CD4-positive, alpha-beta memory T cell (primary cell): Measurements from ENCODE around the gene MYF6. TPM values are rescaled to one million over a fixed set of nuclear protein-coding genes. Genes with fewer than 3 reads are reported as not detected.
"Not testable (repeated sequence)": the region's sequence is repeated elsewhere in the genome, so short reads cannot be mapped to it uniquely, and the experiment has no call there.

ENCODE experiments used
- CTCF ChIA-PET: fragments of 350-600 bp; sonication (Branson Sonifier 250); formaldehyde crosslinking; loops from one replicate; lab custom pipeline; 2021; ENCODE audit warnings: inconsistent platforms; ENCODE audit not compliant: partially characterized antibody; lab: Charles Lee
- POLR2A ChIA-PET: fragments of 350-600 bp; sonication (Branson Sonifier 250); formaldehyde crosslinking; loops from one replicate; lab custom pipeline; 2021; ENCODE audit not compliant: partially characterized antibody; lab: Charles Lee
- DNase-seq, 5 donors: peaks; one replicate each; pipeline versions ENCODE4 v3.0.0 to v3.0.0-alpha.2; 2020 to 2022; ENCODE audit warnings: mixed read lengths in 1 of 5
- H3K27ac ChIP-seq: one replicate; pipeline ENCODE4 v1.7.0; 2013; ENCODE audit warnings: low read depth, low read length
- H3K27me3 ChIP-seq: 2 replicates; pipeline ENCODE4 v1.7.0; 2013; ENCODE audit warnings: mild to moderate bottlenecking, low read length, moderate library complexity; ENCODE audit not compliant: insufficient read depth
- H3K36me3 ChIP-seq: 2 replicates; pipeline ENCODE4 v1.7.0; 2013; ENCODE audit warnings: mild to moderate bottlenecking, low read length, moderate library complexity; ENCODE audit not compliant: insufficient read depth
- H3K4me1 ChIP-seq: 2 replicates; pipeline ENCODE4 v1.7.0; 2013; ENCODE audit warnings: mild to moderate bottlenecking, low read length, moderate library complexity; ENCODE audit not compliant: insufficient read depth
- H3K4me3 ChIP-seq, 2 donors: one replicate each; pipeline ENCODE4 v1.7.0; 2013; ENCODE audit warnings: low read length in 2 of 2, mild to moderate bottlenecking in 1 of 2
- H3K9me3 ChIP-seq, 2 donors: one replicate each; pipeline ENCODE4 v1.7.0; 2013; ENCODE audit warnings: low read length in 2 of 2, control low read depth in 1 of 2; ENCODE audit not compliant: control insufficient read depth in 1 of 2
- H3K27ac Mint-ChIP-seq, 7 donors: one replicate each; pipeline ENCODE4 v1.8.0; 2020 to 2021; ENCODE audit warnings: mixed read lengths in 7 of 7, mild to moderate bottlenecking in 6 of 7, inconsistent platforms in 3 of 7, moderate library complexity in 3 of 7
- H3K27me3 Mint-ChIP-seq, 2 donors: one replicate each; pipeline ENCODE4 v1.8.0; 2020 to 2021; ENCODE audit warnings: mixed read lengths in 2 of 2
- H3K36me3 Mint-ChIP-seq, 2 donors: one replicate each; pipeline ENCODE4 v1.8.0; 2020 to 2021; ENCODE audit warnings: mixed read lengths in 2 of 2, inconsistent platforms in 1 of 2, mild to moderate bottlenecking in 1 of 2
- H3K4me1 Mint-ChIP-seq, 4 donors: one replicate each; pipeline ENCODE4 v1.8.0; 2020 to 2021; ENCODE audit warnings: mixed read lengths in 4 of 4, mild to moderate bottlenecking in 1 of 4
- H3K4me3 Mint-ChIP-seq, 8 donors: one replicate each; pipeline ENCODE4 v1.8.0; 2020 to 2021; ENCODE audit warnings: mixed read lengths in 8 of 8, mild to moderate bottlenecking in 7 of 8, moderate library complexity in 6 of 8, inconsistent platforms in 3 of 8
- H3K9me3 Mint-ChIP-seq, 8 donors: one replicate each; pipeline ENCODE4 v1.8.0; 2020 to 2021; ENCODE audit warnings: mixed read lengths in 8 of 8, mild to moderate bottlenecking in 5 of 8, inconsistent platforms in 3 of 8, moderate library complexity in 1 of 8
- intact Hi-C: fragments of 100-400 bp; cut with micrococcal nuclease; formaldehyde crosslinking; loops from one replicate; pipeline ENCODE4 v1.15.1; 2023
- polyA plus RNA-seq, 2 donors: library from polyadenylated mRNA; unstranded; fragments of 300-500 nt; fragmentation: Illumina TruSeq; gene quantifications; one replicate each; pipeline ENCODE4 v1.2.3, GENCODE V29; 2021
- total RNA-seq, 2 experiments: library from RNA; stranded (reverse); gene quantifications; one replicate each; pipeline ENCODE4 v1.2.3, GENCODE V29; 2021

MYF6 gene
- total RNA-seq (not detected), polyA plus RNA-seq (not detected)

DNA sequence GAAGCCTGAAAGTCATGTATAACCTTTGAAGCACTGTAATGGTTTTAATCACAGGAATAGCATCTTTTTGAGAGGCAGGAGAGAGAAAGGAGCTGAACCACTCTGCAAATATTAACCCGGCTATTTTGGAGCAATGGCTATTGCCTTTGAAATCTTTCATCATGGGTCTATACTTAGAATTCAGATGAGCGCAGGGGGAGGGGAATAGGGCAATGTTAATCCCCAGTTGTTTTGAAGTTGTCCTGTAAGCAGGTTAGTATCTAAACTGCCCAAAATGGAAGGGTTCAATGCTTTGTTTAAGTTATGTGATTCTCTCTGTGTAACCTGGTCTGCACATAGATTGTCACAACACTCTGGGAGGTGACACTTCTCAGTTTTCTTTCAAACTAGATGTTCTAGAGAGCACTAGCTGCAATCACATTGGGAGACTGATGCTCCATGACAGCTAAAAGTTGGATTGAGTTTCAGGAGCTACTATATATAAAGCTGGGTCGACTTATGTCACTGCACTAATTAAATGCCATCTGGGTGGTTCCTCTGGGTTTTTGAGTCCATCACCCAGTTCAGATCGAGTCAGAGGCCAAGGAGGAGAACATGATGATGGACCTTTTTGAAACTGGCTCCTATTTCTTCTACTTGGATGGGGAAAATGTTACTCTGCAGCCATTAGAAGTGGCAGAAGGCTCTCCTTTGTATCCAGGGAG, at the start of gene MYF6:
Gene MYF6, plus strand, starts transcription at position 509 of the 704 bp plus-strand sequence. Its CDS starts 86 bp downstream, at position 595.
- ChIA-PET CTCF (no interaction called here), POLR2A (no interaction called here)
- DNase-seq, result no peak
- no peaks in the 10 kb centered on the region for H3K4me1 ChIP-seq
- no peak within 1 kb of the TSS for H3K27ac Mint-ChIP-seq
- H3K9me3 Mint-ChIP-seq, result peaks cover 0 to 24% (median 5%) of the 10 kb centered on the region in 8 donors
- no peak within 1 kb of the TSS for H3K27ac ChIP-seq
- peaks cover 3 to 5% of the 10 kb centered on the region in 2 donors for H3K27me3 Mint-ChIP-seq
- intact Hi-C loops, result no loop called here
- H3K4me3 ChIP-seq, result no peak within 1 kb of the TSS
- H3K4me1 Mint-ChIP-seq, result peaks cover 0 to 2% (median 0%) of the 10 kb centered on the region in 4 donors
- H3K9me3 ChIP-seq, result no peaks in the 10 kb centered on the region
- peak within 1 kb of the TSS in 1 of 8 donors; percentile 20 for H3K4me3 Mint-ChIP-seq
- H3K27me3 ChIP-seq, result no peaks in the 10 kb centered on the region
- no peaks in the 10 kb centered on the region for H3K36me3 Mint-ChIP-seq
- no peaks in the 10 kb centered on the region for H3K36me3 ChIP-seq

DNA sequence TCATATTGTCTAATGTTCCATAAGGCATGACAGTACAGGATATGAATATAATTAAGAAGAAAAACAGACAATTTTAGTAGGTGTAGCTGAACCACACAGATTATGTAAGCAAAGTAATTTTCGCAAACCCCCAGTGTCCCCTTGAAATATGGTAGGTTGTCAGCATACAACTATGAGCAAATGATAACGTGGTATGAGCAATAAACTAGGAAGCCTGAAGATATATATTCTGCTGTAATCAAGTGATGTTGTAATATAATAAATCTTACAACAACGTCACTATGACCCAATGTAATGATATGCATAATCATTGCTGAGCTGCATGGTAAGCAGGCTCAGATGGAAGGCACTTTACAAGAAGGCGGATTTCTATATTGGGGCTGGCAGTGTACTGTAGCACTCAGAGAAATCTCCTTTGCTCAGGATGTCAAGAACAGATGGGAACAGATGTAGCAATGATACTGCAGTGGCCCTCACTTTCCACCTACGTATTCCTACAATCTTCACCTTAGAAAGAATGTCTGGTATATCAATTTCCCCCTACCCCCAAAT, 47.8 kb upstream of the MYF6 start:
- H3K4me1 ChIP-seq, result no peaks in the 10 kb centered on the region
- H3K27me3 Mint-ChIP-seq, result no peaks in the 10 kb centered on the region
- H3K9me3 ChIP-seq, result no peaks in the 10 kb centered on the region
- intact Hi-C loops, result no loop called here
- no peak overlapping the region for H3K27ac ChIP-seq
- no peak for DNase-seq
- ChIA-PET POLR2A (no interaction called here), CTCF (no interaction called here)
- no peak overlapping the region for H3K27ac Mint-ChIP-seq
- H3K36me3 ChIP-seq, result no peaks in the 10 kb centered on the region
- no peaks in the 10 kb centered on the region for H3K36me3 Mint-ChIP-seq
- H3K4me1 Mint-ChIP-seq, result no peaks in the 10 kb centered on the region
- H3K4me3 ChIP-seq, result no peak overlapping the region
- H3K4me3 Mint-ChIP-seq, result no peak overlapping the region
- peaks cover 0 to 4% (median 0%) of the 10 kb centered on the region in 8 donors for H3K9me3 Mint-ChIP-seq
- H3K27me3 ChIP-seq, result no peaks in the 10 kb centered on the region

DNA sequence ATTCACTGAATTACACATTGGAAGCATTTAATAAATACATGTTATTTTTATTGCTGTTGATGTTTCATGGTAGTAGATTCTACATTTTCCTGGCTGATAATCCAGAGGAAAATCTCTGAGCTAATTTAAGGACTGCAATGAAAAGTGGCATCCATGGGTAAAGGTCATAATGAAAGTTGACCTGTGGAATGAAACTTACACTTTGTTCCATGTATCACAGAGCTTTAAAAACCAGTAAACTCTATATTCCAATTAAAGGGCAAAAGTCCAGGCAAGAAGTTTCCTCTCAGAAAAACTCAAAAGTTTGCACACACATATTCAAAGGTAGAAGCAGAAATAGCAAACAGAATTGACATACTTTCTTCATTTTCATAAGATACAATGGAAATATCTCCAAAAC, 44.8 kb upstream of the MYF6 start:
- intact Hi-C loops, result no loop called here
- no peak overlapping the region for H3K27ac Mint-ChIP-seq
- H3K9me3 Mint-ChIP-seq, result peaks cover 0 to 9% (median under 1%) of the 10 kb centered on the region in 8 donors
- Histone ChIP-seq H3K27me3 (no peaks in the 10 kb centered on the region), H3K36me3 (no peaks in the 10 kb centered on the region), H3K27ac (no peak overlapping the region), H3K9me3 (no peaks in the 10 kb centered on the region), H3K4me3 (no peak overlapping the region), H3K4me1 (no peaks in the 10 kb centered on the region)
- no peak for DNase-seq
- H3K4me1 Mint-ChIP-seq, result no peaks in the 10 kb centered on the region
- H3K4me3 Mint-ChIP-seq, result no peak overlapping the region
- no peaks in the 10 kb centered on the region for H3K36me3 Mint-ChIP-seq
- ChIA-PET CTCF (no interaction called here), POLR2A (no interaction called here)
- H3K27me3 Mint-ChIP-seq, result no peaks in the 10 kb centered on the region

DNA sequence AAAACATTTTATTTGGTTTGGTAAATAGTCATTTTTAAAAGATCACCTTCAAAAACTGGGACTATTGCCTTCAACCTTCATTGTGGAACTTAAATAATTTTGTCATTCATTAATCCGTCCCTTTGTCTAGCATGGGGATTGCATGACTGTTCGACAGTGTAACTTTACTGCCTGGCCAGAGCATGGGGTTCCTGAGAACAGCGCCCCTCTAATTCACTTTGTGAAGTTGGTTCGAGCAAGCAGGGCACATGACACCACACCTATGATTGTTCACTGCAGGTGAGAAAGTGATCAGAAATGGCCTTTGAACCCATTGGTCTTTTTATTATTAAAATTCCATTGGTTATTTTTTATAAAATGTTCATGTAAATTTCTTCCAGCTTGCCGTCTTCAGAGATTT, 37.2 kb upstream of the MYF6 start:
- H3K9me3 Mint-ChIP-seq, result peaks cover 0 to 17% (median 3%) of the 10 kb centered on the region in 8 donors
- H3K36me3 ChIP-seq, result no peaks in the 10 kb centered on the region
- H3K4me3 Mint-ChIP-seq, result no peak overlapping the region
- no peaks in the 10 kb centered on the region for H3K4me1 Mint-ChIP-seq
- H3K4me3 ChIP-seq, result no peak overlapping the region
- intact Hi-C loops, result no loop called here
- ChIA-PET POLR2A (no interaction called here), CTCF (no interaction called here)
- DNase-seq, result no peak
- H3K9me3 ChIP-seq, result no peaks in the 10 kb centered on the region
- H3K27me3 Mint-ChIP-seq, result no peaks in the 10 kb centered on the region
- no peaks in the 10 kb centered on the region for H3K27me3 ChIP-seq
- H3K27ac ChIP-seq, result no peak overlapping the region
- no peaks in the 10 kb centered on the region for H3K4me1 ChIP-seq
- H3K27ac Mint-ChIP-seq, result no peak overlapping the region
- H3K36me3 Mint-ChIP-seq, result no peaks in the 10 kb centered on the region

DNA sequence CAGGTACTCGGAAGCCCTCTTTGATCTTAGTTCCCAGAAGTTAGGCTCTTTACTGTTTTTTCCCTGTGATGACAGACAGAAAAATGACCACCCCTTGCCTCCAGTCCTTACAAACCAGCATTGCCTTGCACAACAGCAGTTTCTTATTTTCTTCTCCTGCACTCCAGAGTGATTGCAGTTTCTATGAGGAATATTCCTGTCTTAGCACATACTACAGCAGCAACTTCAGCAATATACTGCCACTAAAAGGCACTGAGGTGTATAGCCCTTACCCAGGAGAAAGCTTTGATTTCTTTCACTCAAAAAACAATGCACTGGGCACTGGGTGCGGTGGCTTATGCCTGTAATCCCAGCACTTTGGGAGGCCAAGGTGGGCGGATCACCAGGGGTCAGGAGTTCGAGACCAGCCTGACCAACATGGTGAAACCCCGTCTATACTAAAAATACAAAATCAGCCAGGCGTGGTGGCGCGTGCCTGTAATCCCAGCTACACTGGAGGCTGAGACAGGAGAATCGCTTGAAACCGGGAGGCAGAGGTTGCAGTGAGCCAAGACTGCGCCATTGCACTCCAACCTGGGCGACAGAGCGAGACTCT, 31.3 kb upstream of the MYF6 start:
- intact Hi-C loops, H3K36me3 ChIP-seq, H3K27ac Mint-ChIP-seq, DNase-seq, H3K4me1 ChIP-seq, H3K27me3 Mint-ChIP-seq, H3K4me3 ChIP-seq, H3K4me1 Mint-ChIP-seq, H3K4me3 Mint-ChIP-seq, H3K36me3 Mint-ChIP-seq, H3K9me3 Mint-ChIP-seq, H3K27me3 ChIP-seq, CTCF ChIA-PET, H3K27ac ChIP-seq, H3K9me3 ChIP-seq, POLR2A ChIA-PET: not testable (repeated sequence)

DNA sequence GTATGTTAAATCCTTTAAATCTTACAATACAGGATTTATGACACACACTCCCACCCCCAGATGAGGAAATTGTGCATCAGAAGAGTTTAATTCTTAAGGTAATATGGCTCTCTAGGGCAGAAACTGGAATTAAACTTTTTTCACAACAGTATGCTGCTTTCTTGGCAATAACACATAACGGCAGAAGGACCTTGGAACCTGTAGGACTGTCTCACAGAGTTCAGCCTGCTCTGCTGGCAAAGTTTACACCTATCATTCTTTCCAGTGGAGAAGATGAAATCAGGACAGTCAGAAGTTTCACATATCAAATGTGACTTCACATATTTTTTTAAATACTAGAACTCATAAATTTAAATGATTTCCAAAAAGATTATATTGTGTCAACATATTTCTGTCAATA, 30.6 kb upstream of the MYF6 start:
- ChIA-PET POLR2A (no interaction called here), CTCF (no interaction called here)
- Histone ChIP-seq H3K27me3 (no peaks in the 10 kb centered on the region), H3K4me3 (no peak overlapping the region), H3K36me3 (no peaks in the 10 kb centered on the region), H3K4me1 (no peaks in the 10 kb centered on the region), H3K27ac (no peak overlapping the region), H3K9me3 (no peaks in the 10 kb centered on the region)
- peaks cover 0 to 6% (median 0%) of the 10 kb centered on the region in 8 donors for H3K9me3 Mint-ChIP-seq
- DNase-seq, result no peak
- H3K27ac Mint-ChIP-seq, result no peak overlapping the region
- no peaks in the 10 kb centered on the region for H3K36me3 Mint-ChIP-seq
- H3K27me3 Mint-ChIP-seq, result no peaks in the 10 kb centered on the region
- intact Hi-C loops, result no loop called here
- H3K4me3 Mint-ChIP-seq, result no peak overlapping the region
- H3K4me1 Mint-ChIP-seq, result no peaks in the 10 kb centered on the region

DNA sequence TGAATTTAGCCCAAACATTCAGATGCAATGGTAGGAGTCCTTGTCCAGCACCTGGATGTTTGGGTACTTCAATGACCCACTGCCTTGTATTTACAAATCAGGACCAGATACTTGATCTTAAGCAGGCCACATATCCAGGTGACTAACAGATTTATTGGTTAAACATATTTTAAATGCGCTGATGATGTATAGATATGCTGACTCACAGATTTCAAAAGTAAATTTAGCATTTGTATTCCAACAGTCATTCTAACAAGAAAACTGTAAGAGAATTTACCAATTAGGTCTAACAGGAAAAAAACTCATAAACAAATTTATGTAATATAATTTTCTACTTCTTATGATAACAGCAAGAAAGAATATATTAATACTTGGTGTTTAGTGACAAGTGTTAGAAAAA, 29.4 kb upstream of the MYF6 start:
- H3K9me3 Mint-ChIP-seq, result peaks cover 0 to 4% (median 0%) of the 10 kb centered on the region in 8 donors
- H3K4me1 Mint-ChIP-seq, result no peaks in the 10 kb centered on the region
- H3K27me3 Mint-ChIP-seq, result no peaks in the 10 kb centered on the region
- CTCF ChIA-PET, result no interaction called here
- H3K4me3 ChIP-seq, result no peak overlapping the region
- H3K27ac ChIP-seq, result no peak overlapping the region
- no peaks in the 10 kb centered on the region for H3K9me3 ChIP-seq
- no peak for DNase-seq
- no peak overlapping the region for H3K4me3 Mint-ChIP-seq
- no peaks in the 10 kb centered on the region for H3K36me3 Mint-ChIP-seq
- intact Hi-C loops, result no loop called here
- no peak overlapping the region for H3K27ac Mint-ChIP-seq
- POLR2A ChIA-PET, result no interaction called here
- no peaks in the 10 kb centered on the region for H3K36me3 ChIP-seq
- H3K4me1 ChIP-seq, result no peaks in the 10 kb centered on the region
- H3K27me3 ChIP-seq, result no peaks in the 10 kb centered on the region
